Measurements from ENCODE around the gene RNF38.

DNA sequence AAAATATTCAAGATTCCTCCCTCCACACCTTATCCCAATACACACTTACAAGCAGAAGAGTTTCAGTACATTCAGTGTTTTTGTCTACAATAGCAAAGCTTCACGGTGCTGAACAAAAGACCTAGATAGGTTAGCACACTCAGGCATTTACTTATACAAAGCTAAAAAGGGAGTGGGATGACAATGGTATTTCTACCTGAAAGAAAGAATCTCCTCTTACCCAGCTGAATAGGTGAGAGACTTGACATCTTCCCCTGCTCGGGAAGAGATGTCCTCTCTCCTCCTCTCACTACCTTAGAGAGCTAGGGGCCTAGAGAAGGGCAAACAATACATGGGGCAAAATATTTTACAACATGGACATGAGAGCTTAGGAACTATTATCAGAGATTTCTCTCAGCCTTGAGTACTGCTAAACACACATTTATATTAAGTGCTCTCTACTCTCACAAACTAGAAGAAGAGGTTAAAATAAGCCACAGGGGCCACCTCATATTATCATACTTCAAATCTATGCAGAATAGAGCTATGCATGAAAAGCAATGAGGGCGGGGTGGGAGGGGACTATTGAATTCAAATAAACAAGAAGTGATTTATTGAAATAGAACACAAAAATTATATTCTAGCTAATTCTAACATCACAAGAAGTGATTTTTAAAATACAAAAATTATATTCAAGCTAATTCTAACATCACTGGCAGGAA is 38.6 kb upstream of the RNF38 start:
- TF ChIP-seq CTCF (IDR thresholded peaks at IDR 0.05) (no peak), POLR2A (IDR thresholded peaks at IDR 0.05) (no peak)
